NK-92 treated with Interleukin-12 subunit alpha and Interleukin-12 subunit beta, amount 100 ng/mL, for 24 hours (cell line): Measurements from ENCODE around the gene ANAPC10.
"Not testable (repeated sequence)": the region's sequence is repeated elsewhere in the genome, so short reads cannot be mapped to it uniquely, and the experiment has no call there.

ENCODE experiments used
- DNase-seq: peaks from one replicate; lab custom pipeline; 2025; lab: John Stamatoyannopoulos, UW

ANAPC10 gene

GRCh38 chr4:145003675-145004074 lies 94.3 kb downstream of the ANAPC10 start:
- DNase-seq = no peak

DNA sequence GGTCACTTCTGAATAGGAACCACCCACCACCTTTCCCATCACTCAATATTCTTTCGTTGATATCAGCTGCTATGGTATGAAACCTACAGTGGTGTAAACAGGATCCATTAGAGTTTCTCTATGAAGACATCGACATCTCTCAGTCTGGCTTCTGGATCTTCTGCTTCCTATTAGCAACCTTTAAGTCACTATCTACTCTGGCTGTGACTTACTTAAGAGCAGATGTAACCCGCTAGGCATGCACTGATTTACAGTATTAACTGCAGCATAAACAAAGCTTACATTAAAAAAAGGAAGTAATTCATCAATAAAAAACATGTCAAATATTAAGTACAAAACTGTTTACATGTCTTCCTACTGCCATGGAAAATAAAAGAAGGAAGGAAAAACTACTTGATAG lies 96.4 kb downstream of the ANAPC10 start:
- DNase-seq = no peak

GRCh38 chr4:145000656-145001055 lies 97.3 kb downstream of the ANAPC10 start:
- not testable (repeated sequence) for DNase-seq

DNA sequence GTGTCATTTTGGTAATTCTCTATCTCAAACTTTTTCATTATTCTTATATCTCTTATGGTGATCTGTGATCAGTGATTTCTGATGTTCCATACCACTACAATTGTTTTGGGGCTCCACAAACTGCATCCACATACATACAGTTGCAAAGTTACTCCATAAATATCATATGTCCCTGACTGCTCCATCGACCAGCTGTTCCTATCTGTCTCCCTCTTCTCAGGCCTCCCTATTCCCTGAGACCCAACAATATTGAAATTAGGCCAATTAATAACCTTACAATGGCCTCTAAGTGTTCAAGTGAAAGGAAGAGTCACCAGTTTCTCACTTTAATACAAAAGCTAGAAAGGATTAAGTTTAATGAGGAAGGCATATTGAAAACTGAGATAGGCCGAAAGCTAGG lies 108.7 kb downstream of the ANAPC10 start:
- DNase-seq = no peak

DNA sequence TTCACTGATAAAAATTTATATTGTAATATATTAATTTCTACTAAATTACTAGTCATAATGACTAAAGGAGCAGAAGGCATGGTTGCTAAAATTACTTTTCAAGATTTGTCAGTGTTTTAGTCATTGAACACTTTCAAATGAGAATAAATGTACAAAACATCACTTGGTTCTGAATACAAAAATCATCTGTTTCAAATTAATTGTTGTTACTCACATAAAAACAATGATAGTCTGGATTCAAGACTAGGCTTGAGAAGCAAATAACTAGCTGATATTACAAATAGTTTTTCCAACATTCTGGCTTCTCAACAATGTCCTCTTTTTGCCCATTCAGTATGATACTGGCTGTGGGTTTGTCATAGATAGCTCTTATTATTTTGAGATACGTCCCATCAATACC lies 112.5 kb downstream of the ANAPC10 start:
- DNase-seq = no peak

DNA sequence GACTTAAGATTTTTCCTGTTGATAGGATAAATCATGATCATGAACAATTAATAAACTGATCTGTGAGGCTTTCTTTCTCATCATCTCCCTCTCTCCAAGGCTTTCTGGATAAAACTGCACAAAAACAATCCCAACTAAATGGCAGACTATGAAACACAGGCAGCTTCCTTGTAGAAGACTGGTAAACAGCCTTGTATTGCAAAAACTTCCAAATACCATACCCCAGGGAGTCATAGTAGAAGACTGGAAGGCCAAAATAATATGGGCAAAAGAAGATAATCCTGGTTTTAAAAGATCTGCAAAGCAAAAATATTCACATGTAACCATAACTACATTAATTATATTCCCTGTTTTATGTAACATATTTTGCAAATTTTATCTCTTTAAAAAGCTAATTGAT lies 113.0 kb downstream of the ANAPC10 start:
- DNase-seq = no peak

- DNase-seq = no peak
Measured at GRCh38 chr4:144984241-144984640, 113.8 kb downstream of the ANAPC10 start.

GRCh38 chr4:144975718-144976117 lies 122.3 kb downstream of the ANAPC10 start:
- no peak for DNase-seq

DNA sequence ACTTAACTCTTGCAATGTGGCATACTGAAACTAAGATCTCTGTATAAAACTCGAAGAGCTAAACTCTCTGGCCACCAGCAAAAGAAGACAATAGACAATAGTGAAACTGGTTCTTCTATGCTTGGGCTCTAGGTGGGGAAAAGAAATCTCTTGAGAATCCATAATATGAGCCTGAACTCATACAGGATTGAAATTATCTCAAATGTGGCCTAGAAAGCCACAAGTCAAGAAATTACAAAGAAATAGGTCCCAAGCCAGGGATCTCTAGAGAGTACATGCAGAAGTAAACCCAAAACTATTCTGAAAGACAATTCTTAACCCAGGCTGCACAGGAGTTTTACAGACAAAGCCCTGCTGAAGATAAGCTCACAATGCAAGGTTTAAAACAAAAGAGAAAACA lies 127.4 kb downstream of the ANAPC10 start:
- DNase-seq = no peak

GRCh38 chr4:144969821-144970220 lies 128.2 kb downstream of the ANAPC10 start:
- DNase-seq = no peak

DNA sequence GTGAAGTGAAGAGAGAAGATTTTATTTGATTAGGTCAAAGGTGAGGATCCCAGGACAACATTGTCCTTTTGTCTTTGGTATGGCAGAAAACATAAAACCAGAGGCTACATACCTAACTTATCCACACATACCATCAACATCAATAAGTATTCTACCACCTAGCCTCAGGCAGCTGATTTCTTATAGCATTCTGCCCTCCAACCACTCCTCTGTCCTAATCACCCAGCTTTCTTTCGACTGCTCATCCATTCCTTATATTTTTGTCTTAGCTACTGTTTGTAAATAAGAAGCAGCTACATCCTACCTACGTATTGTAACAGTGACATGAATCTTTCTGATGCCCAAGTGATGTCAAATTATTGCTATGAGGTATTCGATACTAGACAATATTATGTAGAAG lies 129.4 kb downstream of the ANAPC10 start:
- no peak for DNase-seq

DNA sequence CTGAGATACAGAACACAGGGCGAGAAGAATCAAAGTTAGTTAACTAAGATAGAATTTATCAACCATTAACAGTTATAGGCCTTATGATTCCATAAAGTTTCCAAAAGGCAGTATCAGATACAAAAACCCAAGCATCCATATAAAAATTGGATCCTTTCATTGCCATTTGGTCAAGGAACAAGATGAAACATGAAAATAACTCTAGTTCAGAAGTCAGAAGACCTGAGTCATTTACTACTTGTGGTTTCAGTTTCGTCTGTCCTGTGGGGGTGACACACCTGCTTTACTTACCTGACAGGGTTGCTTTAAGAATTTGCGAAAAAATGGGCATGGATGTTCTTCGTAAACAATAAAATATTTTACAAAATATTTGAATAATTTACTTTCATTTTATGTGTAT lies 130.8 kb downstream of the ANAPC10 start:
- no peak for DNase-seq

GRCh38 chr4:144962300-144962699 lies 135.7 kb downstream of the ANAPC10 start:
- DNase-seq = no peak

DNA sequence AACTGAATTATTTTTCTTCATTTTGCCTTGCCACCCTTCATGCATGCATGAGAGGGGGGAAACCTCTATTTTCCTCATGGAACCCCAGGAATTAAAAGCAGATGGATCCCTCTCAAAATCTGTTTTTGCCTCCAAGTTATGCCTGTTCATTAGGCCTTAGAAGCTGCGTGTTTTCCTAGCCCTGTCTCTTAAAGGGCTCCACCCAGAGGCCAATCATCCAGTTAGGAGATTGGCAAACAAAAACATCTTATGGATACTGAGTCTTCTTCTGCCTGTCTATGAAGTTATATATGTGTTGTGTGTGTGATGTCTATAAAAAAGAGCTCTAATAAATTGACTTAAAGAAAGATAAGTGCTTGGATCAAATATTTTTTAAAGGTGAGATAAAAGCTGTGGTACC lies 142.9 kb downstream of the ANAPC10 start:
- DNase-seq = no peak

DNA sequence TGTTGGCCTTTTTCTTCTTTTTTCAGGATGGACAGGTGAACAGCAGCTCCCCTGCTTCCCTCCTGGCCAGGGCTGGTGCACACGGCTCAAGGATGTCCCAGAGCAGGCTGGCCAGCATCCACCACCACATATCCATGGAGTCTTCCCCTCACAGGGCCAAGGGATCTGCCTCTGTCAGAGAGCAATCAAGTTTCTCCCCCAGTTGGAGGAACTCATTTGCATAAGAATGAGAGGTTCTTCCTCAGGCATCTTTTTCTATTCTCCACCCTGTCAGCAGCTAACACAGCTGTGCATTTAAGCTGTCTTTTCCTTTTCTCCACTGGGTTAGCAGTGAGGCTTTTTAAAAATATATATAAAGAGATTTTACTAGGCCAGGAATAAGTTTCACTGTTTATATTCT lies 143.8 kb downstream of the ANAPC10 start:
- DNase-seq = no peak

GRCh38 chr4:144948421-144948820 lies 149.6 kb downstream of the ANAPC10 start:
- DNase-seq = no peak

- DNase-seq = no peak
Measured at GRCh38 chr4:144948009-144948408, 150.0 kb downstream of the ANAPC10 start.
